Smooth muscle cell (in vitro differentiated cells): ENCODE results near the gene AIFM2. TPM values are rescaled to one million over a fixed set of nuclear protein-coding genes. Genes with fewer than 3 reads are reported as not detected.

Experiments used
- DNase-seq: peaks from one replicate; lab custom pipeline; 2025; ENCODE audit not compliant: unreplicated experiment; lab: John Stamatoyannopoulos, UW
- H2AFZ ChIP-seq: fragments of 200-600 bp; sonication (generic); 2 replicates; pipeline ENCODE4 v1.6.0; 2016; ENCODE audit warnings: antibody characterized with exemption, low read depth, mild to moderate bottlenecking
- H3F3A ChIP-seq: fragments of 200-600 bp; sonication (generic); 2 replicates; pipeline ENCODE4 v1.6.0; 2017; ENCODE audit warnings: antibody characterized with exemption, low read depth
- H3K27ac ChIP-seq: fragments of 200-600 bp; sonication (generic); 2 replicates; pipeline ENCODE4 v1.5.1; 2016; ENCODE audit warnings: low read depth, mild to moderate bottlenecking
- H3K27me3 ChIP-seq: fragments of 200-600 bp; sonication (generic); 2 replicates; pipeline ENCODE4 v1.6.1; 2016; ENCODE audit warnings: low read depth, mild to moderate bottlenecking
- H3K36me3 ChIP-seq: fragments of 200-600 bp; sonication (generic); 2 replicates; pipeline ENCODE4 v1.5.1; 2016; ENCODE audit warnings: low read depth
- H3K4me1 ChIP-seq: fragments of 200-600 bp; sonication (generic); 2 replicates; pipeline ENCODE4 v1.5.1; 2016; ENCODE audit warnings: low read depth
- H3K4me2 ChIP-seq: fragments of 200-600 bp; sonication (generic); 2 replicates; pipeline ENCODE4 v1.6.0; 2016; ENCODE audit warnings: mild to moderate bottlenecking
- H3K4me3 ChIP-seq: fragments of 200-600 bp; sonication (generic); 2 replicates; pipeline ENCODE4 v1.5.1; 2016; ENCODE audit warnings: mild to moderate bottlenecking
- H3K79me2 ChIP-seq: fragments of 200-600 bp; sonication (generic); 2 replicates; pipeline ENCODE4 v1.6.0; 2016; ENCODE audit warnings: low read depth, mild to moderate bottlenecking
- H3K9ac ChIP-seq: fragments of 200-600 bp; sonication (generic); 2 replicates; pipeline ENCODE4 v1.6.0; 2016; ENCODE audit warnings: low read depth
- H3K9me3 ChIP-seq: fragments of 200-600 bp; sonication (generic); replicated peaks from 2 replicates; pipeline ENCODE4 v1.5.1; 2016; ENCODE audit warnings: low read depth
- H4K20me1 ChIP-seq: fragments of 200-600 bp; sonication (generic); 2 replicates; pipeline ENCODE4 v1.6.0; 2016; ENCODE audit warnings: low read depth
- CTCF ChIP-seq: fragments of 200-600 bp; sonication (generic); IDR thresholded peaks from 2 replicates; pipeline ENCODE4 v1.5.1; 2017; ENCODE audit warnings: borderline replicate concordance, mild to moderate bottlenecking, antibody characterized with exemption; ENCODE audit not compliant: insufficient read depth, poor library complexity, severe bottlenecking
- WGBS: methylation state at CpG from one replicate; pipeline ENCODE4 v1.1.7; 2016; ENCODE audit warnings: low lambda C conversion rate; 5-methylcytosine and 5-hydroxymethylcytosine counted together
- polyA plus RNA-seq: library from polyadenylated mRNA; unstranded; fragments of >200 nt; fragmentation: Nextera tagmentation; extraction: Ambion mirVana; gene quantifications from 2 replicates; pipeline ENCODE4 v1.2.1, GENCODE V29; 2016
- total RNA-seq: library from RNA; depleted of rRNA; stranded (reverse); fragments of >200 nt; gene quantifications from 2 replicates; pipeline ENCODE4 v1.2.3, GENCODE V29; 2014

Gene AIFM2
- total and polyA plus RNA-seq, 2 experiments from 2014 or later: 2.2 to 3.6 TPM

- H2AFZ ChIP-seq: no peak overlapping the region
- no peaks in the 10 kb centered on the region for H4K20me1 ChIP-seq
- no peaks in the 10 kb centered on the region for H3K4me1 ChIP-seq
- no peaks in the 10 kb centered on the region for H3K36me3 ChIP-seq
- TF ChIP-seq CTCF: no peak
- H3K27ac ChIP-seq: no peak overlapping the region
- WGBS: 97% methylated on average over 8 of the region's 8 CpGs
- H3K9me3 ChIP-seq: no peaks in the 10 kb centered on the region
- DNase-seq: no peak
- H3K27me3 ChIP-seq: no peaks in the 10 kb centered on the region
- H3K79me2 ChIP-seq: no peaks in the 10 kb centered on the region
- H3K4me2 ChIP-seq: no peak overlapping the region
- H3K9ac ChIP-seq: no peak overlapping the region
- no peak overlapping the region for H3K4me3 ChIP-seq
- H3F3A ChIP-seq: no peaks in the 10 kb centered on the region
Measured at GRCh38 chr10:70112071-70112470, 20.6 kb downstream of the AIFM2 start.

- no peak overlapping the region for H3K9ac ChIP-seq
- H3K27ac ChIP-seq: no peak overlapping the region
- H2AFZ ChIP-seq: no peak overlapping the region
- H3K27me3 ChIP-seq: no peaks in the 10 kb centered on the region
- no peaks in the 10 kb centered on the region for H3K79me2 ChIP-seq
- no peaks in the 10 kb centered on the region for H3F3A ChIP-seq
- no peak overlapping the region for H3K4me3 ChIP-seq
- H3K9me3 ChIP-seq: no peaks in the 10 kb centered on the region
- 98% methylated on average over 22 of the region's 22 CpGs for WGBS
- no peaks in the 10 kb centered on the region for H4K20me1 ChIP-seq
- no peaks in the 10 kb centered on the region for H3K36me3 ChIP-seq
- DNase-seq: no peak
- no peak overlapping the region for H3K4me2 ChIP-seq
- no peak for TF ChIP-seq CTCF
- H3K4me1 ChIP-seq: no peaks in the 10 kb centered on the region
Measured at GRCh38 chr10:70111496-70111895, 21.1 kb downstream of the AIFM2 start.

- no peaks in the 10 kb centered on the region for H3K36me3 ChIP-seq
- no peaks in the 10 kb centered on the region for H4K20me1 ChIP-seq
- WGBS: 96% methylated on average over 18 of the region's 18 CpGs
- H3K79me2 ChIP-seq: no peaks in the 10 kb centered on the region
- H3F3A ChIP-seq: no peaks in the 10 kb centered on the region
- no peak overlapping the region for H3K4me2 ChIP-seq
- no peak overlapping the region for H3K27ac ChIP-seq
- no peak for DNase-seq
- no peak overlapping the region for H2AFZ ChIP-seq
- no peak overlapping the region for H3K4me3 ChIP-seq
- H3K4me1 ChIP-seq: no peaks in the 10 kb centered on the region
- no peaks in the 10 kb centered on the region for H3K9me3 ChIP-seq
- TF ChIP-seq CTCF: no peak
- H3K27me3 ChIP-seq: no peaks in the 10 kb centered on the region
- no peak overlapping the region for H3K9ac ChIP-seq
Measured at GRCh38 chr10:70109064-70109729, 23.4 kb downstream of the AIFM2 start.

GRCh38 chr10:70106958-70107791, 25.4 kb downstream of the AIFM2 start:
- no peak overlapping the region for H3K27ac ChIP-seq
- H3K4me2 ChIP-seq: no peak overlapping the region
- H3K36me3 ChIP-seq: no peaks in the 10 kb centered on the region
- TF ChIP-seq CTCF: peak; percentile 47
- no peaks in the 10 kb centered on the region for H3K9me3 ChIP-seq
- no peaks in the 10 kb centered on the region for H4K20me1 ChIP-seq
- 65% methylated on average over 22 of the region's 22 CpGs for WGBS
- H3K27me3 ChIP-seq: no peaks in the 10 kb centered on the region
- H2AFZ ChIP-seq: no peak overlapping the region
- H3K79me2 ChIP-seq: no peaks in the 10 kb centered on the region
- no peak overlapping the region for H3K9ac ChIP-seq
- no peak overlapping the region for H3K4me3 ChIP-seq
- DNase-seq: no peak
- H3F3A ChIP-seq: no peaks in the 10 kb centered on the region
- H3K4me1 ChIP-seq: no peaks in the 10 kb centered on the region
